ENCODE measurements around the gene CFDP1.
"Not testable (repeated sequence)": the region's sequence is repeated elsewhere in the genome, so short reads cannot be mapped to it uniquely, and the experiment has no call there.

CFDP1 gene

DNA sequence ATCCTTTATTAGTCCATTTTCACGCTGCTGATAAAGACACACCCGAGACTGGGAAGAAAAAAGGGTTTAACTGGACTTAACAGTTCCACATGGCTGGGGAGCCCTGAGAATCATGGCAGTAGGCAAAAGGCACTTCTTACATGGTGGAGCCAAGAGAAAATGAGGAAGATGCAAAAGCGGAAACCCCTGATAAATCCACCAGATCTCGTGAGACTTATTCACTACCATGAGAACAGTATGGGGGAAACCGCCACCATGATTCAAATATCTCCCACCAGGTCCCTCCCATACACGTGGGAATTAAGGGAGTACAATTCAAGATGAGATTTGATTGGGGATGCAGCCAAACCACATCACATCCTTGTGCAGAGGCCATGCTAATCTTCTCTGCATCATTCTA, 146.9 kb downstream of the CFDP1 start:
- Histone ChIP-seq H3K27me3 (no peaks in the 10 kb centered on the region), H3K9me3 (no peaks in the 10 kb centered on the region), H3K36me3 (peaks cover 4 to 19% (median 15%) of the 10 kb centered on the region in 3 donors), H3K4me3 (no peak overlapping the region), H3K27ac (no peak overlapping the region), H3K4me1 (no peaks in the 10 kb centered on the region)
- TF ChIP-seq, protein P1, sequence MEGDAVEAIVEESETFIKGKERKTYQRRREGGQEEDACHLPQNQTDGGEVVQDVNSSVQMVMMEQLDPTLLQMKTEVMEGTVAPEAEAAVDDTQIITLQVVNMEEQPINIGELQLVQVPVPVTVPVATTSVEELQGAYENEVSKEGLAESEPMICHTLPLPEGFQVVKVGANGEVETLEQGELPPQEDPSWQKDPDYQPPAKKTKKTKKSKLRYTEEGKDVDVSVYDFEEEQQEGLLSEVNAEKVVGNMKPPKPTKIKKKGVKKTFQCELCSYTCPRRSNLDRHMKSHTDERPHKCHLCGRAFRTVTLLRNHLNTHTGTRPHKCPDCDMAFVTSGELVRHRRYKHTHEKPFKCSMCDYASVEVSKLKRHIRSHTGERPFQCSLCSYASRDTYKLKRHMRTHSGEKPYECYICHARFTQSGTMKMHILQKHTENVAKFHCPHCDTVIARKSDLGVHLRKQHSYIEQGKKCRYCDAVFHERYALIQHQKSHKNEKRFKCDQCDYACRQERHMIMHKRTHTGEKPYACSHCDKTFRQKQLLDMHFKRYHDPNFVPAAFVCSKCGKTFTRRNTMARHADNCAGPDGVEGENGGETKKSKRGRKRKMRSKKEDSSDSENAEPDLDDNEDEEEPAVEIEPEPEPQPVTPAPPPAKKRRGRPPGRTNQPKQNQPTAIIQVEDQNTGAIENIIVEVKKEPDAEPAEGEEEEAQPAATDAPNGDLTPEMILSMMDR (IDR thresholded peaks at IDR 0.05): no peak
- intact Hi-C loops (cut with DNase I; ENCODE audit: low total_unique reads): no loop called here
- no peak for DNase-seq

DNA sequence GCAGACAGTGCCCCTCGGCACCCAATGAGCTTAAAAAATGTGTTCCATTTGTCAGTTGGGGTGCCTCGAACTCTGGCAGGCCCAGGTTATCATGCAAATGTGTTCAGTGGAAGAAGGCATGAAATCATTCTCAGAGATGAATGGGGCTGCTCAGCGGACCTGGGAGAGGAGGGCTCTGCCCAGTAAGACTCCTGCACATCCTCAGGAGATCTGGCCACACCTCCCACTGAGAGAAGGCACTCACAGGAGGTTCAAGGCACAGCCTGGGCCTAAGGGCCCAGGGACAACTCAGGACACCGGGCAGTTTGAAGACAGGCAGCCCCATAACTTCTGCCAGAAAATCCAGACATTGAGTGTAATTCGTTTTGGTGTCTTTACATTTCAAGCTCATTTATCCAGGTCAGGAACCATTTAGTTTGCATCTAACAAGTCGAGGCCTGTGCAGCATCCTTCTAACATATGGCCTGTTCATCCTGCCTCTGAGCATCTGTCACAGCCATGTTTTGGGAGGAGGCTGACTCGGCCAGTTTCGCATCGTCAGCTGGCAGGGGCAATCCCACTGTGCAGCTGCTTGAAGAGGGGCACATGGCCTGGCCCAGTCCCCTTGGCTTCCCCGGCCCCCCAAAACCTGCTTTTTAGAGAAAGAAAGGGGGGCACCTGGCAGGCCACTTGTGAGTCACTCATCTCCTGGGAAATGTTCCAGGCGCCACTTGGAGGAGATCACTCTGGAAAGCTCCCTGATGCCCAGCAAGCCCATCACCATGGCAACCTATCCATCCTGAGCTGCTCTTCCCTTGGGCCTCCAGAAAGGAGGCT, 150.6 kb downstream of the CFDP1 start:
- no peak for DNase-seq
- Histone ChIP-seq H3K36me3 (peaks cover 0 to 6% (median 0%) of the 10 kb centered on the region in 3 donors), H3K9me3 (no peaks in the 10 kb centered on the region), H3K27ac (no peak overlapping the region), H3K4me3 (no peak overlapping the region), H3K4me1 (no peaks in the 10 kb centered on the region), H3K27me3 (no peaks in the 10 kb centered on the region)
- intact Hi-C loops (cut with DNase I; ENCODE audit: low total_unique reads): no loop called here
- TF ChIP-seq, protein P1 (IDR thresholded peaks at IDR 0.05): no peak

DNA sequence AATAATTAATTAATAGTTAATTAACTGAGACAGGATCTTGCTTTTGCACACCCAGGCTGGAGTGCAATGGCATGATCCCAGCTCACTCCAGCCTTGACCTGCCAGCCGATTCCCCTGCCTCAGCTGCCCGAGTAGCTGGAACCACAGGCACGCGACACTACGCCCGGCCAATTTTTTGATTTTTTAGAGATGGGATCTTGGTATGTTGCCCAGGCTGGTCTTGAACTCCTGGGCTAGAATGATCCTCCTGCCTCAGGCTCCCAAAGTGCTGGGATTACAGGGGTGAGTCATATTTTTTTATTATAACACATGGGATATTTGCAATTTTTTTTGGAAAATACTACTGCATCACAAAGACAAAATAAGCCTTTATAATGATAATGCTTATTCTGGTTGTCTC, 151.5 kb downstream of the CFDP1 start:
- H3K9me3 ChIP-seq: no peaks in the 10 kb centered on the region
- H3K4me1 ChIP-seq: no peaks in the 10 kb centered on the region
- no peak overlapping the region for H3K4me3 ChIP-seq
- no peak for DNase-seq
- no peak overlapping the region for H3K27ac ChIP-seq
- H3K27me3 ChIP-seq: no peaks in the 10 kb centered on the region
- peaks cover 0 to 6% (median 0%) of the 10 kb centered on the region in 3 donors for H3K36me3 ChIP-seq
- TF ChIP-seq, protein P1 (IDR thresholded peaks at IDR 0.05): no peak
- intact Hi-C loops (cut with DNase I; ENCODE audit: low total_unique reads): no loop called here

DNA sequence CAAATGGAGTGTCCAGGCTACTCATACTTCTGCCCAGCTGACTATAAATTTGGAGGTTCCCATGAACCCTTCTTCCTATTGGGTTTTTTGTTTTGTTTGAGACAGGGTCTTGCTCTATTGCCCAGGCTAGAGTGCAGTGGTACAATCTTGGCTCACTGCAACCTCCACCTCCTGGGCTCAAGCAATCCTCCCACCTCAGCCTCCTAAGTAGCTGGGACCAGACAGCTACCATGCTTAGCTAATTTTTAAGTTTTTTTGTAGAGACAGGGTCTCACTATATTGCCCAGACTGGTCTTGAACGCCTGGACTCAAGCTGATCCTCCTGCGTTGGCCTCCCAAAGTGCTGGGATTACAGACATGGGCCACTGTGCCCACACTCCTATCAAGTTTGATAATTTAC, 152.3 kb downstream of the CFDP1 start:
- H3K4me1 ChIP-seq; H3K9me3 ChIP-seq; H3K27me3 ChIP-seq; intact Hi-C loops (cut with DNase I; ENCODE audit: low total_unique reads); H3K36me3 ChIP-seq; H3K4me3 ChIP-seq; DNase-seq; H3K27ac ChIP-seq: not testable (repeated sequence)

DNA sequence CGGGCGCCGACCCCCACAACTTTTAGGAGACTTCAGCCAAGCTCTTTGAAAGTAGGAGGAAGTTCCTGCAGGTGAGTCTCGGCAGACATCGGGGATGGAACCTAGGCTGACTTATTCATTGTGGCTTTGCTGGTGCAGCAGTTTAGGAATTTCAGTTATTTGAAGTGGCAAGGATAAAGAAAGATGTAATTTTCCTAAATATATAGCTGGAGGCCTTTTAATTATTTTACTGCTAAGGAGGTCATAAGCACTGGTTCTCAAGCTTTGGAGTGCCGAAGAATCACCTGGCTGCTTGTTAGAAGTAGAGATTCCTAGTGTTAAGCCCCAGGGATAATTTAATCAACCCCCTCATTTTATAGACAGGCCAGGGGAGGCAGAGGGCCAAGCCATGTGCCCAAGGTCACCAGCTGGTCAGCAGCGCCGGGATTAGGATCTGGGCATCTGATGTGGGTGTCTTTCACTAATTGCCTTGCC, 152.9 kb downstream of the CFDP1 start:
- Histone ChIP-seq H3K27me3 (no peaks in the 10 kb centered on the region), H3K9me3 (no peaks in the 10 kb centered on the region), H3K4me1 (no peaks in the 10 kb centered on the region), H3K36me3 (peaks cover 0 to 6% (median 0%) of the 10 kb centered on the region in 3 donors), H3K27ac (no peak overlapping the region), H3K4me3 (no peak overlapping the region)
- DNase-seq: no peak
- intact Hi-C loops (cut with DNase I; ENCODE audit: low total_unique reads): no loop called here
- TF ChIP-seq, protein P1 (IDR thresholded peaks at IDR 0.05): no peak

DNA sequence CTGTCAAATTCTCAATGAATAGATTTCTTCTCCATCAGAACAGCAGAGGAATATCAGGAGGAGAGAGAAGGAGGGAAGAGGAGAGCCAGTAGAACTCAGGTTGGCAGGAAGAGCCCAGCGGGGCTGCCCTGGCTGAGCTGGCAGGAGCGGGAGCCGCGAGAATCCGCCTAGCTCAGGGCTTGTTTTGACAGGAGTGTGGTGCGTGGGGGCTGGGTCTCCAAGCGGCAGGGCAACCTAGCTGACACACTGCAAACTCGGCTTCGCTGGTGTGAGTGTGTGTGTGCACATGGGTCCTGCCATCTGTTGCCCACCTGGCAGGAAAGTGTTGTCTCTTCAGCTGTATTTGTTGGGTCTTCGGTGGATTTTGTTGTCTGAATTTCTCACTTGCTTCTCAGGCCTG, 154.0 kb downstream of the CFDP1 start:
- H3K27ac ChIP-seq: no peak overlapping the region
- TF ChIP-seq, protein P1 (IDR thresholded peaks at IDR 0.05): no peak
- no peak overlapping the region for H3K4me3 ChIP-seq
- intact Hi-C loops (cut with DNase I; ENCODE audit: low total_unique reads): no loop called here
- H3K9me3 ChIP-seq: no peaks in the 10 kb centered on the region
- H3K36me3 ChIP-seq: no peaks in the 10 kb centered on the region
- no peaks in the 10 kb centered on the region for H3K27me3 ChIP-seq
- no peak for DNase-seq
- no peaks in the 10 kb centered on the region for H3K4me1 ChIP-seq

All from tibial artery (tissue), 4 donors.